HUDEP-2 (cell line): ENCODE measurements around the gene NGEF.
A peak's percentile ranks its signal among the peaks of the same experiment; 100 is the strongest.
"Not testable (repeated sequence)": the region's sequence is repeated elsewhere in the genome, so short reads cannot be mapped to it uniquely, and the experiment has no call there.

Experiments
- DNase-seq, 76 experiments: peaks; one replicate each; lab custom pipeline; 2025; ENCODE audit not compliant: unreplicated experiment in 76 of 76; lab: John Stamatoyannopoulos, UW

NGEF gene

GRCh38 chr2:232906867-232907717, 106.0 kb downstream of the NGEF start:
- DNase-seq, result not testable (repeated sequence)

GRCh38 chr2:232903989-232904388, 109.1 kb downstream of the NGEF start:
- DNase-seq, result no peak

DNA sequence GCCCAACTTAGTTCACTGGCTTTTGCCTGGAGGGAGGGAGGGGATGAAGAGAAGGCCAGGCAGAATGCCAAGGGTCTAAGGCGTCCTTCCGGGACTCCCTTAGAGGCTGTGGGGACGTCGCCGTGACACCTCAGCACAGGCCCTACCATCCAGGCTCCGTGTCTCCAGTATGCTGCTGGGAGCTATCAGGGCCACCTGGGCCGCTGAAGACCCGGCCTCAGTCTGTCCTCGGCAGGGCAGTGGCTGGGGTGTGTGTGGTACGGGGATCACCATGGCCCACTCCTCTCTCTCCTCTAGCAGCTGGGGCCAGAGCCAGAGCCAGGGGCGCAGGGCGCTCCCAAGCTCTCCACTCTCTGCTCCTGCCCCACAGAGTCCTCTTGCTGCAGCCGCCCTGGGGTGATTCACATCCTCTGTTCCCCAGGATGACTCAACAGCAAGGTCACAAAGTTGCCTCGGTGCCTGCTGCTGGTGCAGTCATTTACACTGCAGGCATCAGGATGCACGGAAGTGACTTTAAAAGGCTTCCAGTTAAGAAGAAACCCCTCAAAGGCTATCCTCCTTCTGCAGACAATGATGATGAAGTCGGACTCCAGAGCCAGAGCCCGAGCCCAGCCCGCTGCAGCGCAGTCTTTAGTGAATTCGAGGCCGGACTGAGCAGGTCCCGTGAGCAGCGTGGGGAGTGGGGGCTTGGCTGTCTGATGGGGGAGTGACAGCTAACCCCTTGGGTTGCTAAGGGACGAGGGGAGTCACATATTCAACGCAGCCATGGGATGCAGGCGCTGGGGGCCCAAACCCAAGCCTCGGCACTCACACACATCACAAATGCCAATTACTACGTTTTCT, 111.1 kb downstream of the NGEF start:
- DNase-seq, result peak in 2 of 76 experiments; percentile 4 to 12

GRCh38 chr2:232900811-232901735, 112.0 kb downstream of the NGEF start:
- DNase-seq, result no peak

- DNase-seq, result no peak
These were observed 114.2 kb downstream of the NGEF start for GRCh38 chr2:232898592-232899543.

GRCh38 chr2:232897598-232898408, 115.3 kb downstream of the NGEF start:
- DNase-seq, result no peak

DNA sequence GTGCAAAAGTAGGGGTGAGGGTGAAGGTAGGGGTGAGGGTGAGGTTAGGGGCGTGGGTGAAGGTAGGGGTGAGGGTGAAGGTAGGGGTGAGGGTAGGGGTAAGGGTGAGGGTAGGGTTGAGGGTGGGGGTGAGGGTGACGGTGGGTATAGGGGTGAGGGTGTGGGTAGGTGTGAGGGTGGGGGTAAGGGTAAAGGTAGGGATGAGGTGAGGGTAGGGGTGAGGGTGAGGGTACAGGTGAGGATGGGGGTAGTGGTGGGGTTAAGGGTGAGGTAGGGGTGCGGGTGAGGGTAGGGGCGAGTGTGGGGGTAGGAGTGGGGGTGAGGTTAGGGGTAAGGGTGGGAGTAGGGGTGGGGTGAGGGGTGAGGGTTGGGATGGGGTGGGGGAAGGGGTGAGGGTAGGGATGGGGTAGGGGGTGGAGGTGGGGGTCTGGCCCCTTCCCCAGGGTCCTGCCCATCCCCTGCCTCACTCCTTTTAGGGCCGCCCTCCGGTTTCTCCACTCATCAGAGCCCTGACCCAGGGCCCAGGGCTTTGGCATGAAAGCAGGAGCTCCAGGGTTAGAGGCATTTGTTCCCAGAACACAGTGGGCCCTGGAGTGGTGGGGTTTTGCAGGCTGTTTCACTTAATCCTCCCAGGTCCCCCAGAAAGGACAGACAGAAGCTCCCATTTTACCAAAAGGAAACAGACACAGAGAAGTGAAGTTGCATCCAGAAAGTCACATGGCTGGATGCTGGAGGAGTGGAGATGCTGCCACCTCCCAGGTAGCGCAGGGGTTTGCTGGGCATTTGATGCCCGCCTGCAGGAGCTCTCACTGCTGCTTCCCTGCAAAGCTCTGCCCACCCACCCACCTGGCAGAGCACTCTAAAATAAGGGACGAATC, 116.1 kb downstream of the NGEF start:
- no peak for DNase-seq

- no peak for DNase-seq
These were observed 116.9 kb downstream of the NGEF start for GRCh38 chr2:232896111-232896510.

DNA sequence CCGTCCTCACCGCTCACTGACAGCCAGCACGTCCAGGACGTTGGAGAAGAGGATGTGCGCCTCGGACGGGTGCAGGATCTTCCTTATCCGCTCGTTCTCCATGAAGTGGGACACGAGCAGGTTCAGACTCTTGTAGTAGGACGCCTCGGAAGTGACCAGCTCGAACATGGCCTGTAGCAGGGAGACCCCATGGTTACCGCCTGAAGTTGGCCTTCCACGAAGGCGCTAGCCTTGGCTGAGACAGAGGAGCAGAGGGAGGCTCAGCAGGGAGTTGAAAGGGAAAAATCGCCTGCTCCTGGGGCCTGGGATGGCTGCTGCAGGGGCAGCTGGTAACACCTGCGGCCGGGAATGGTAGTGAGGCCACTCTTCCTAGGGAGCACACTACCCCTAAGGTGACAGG, 118.3 kb downstream of the NGEF start:
- DNase-seq, result no peak

DNA sequence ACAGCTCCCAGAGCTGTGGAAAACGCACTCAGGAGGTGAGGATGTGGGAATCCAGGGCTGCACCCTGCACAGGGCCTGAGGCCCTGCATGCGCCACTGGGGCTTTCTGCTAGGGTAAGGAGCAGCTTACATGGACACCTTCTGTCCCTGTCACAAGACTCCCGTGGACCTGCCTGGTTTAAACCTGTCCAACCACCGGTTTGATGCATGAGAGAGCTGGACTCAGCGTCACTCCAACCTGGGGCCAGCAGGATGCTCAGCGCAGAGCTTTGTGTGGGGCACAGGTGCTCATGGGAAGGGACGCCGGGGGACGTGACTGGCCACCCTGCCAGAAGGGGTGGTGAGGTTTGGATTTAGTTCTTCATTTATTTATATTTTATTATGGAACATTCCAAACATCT, 118.8 kb downstream of the NGEF start:
- DNase-seq, result no peak

DNA sequence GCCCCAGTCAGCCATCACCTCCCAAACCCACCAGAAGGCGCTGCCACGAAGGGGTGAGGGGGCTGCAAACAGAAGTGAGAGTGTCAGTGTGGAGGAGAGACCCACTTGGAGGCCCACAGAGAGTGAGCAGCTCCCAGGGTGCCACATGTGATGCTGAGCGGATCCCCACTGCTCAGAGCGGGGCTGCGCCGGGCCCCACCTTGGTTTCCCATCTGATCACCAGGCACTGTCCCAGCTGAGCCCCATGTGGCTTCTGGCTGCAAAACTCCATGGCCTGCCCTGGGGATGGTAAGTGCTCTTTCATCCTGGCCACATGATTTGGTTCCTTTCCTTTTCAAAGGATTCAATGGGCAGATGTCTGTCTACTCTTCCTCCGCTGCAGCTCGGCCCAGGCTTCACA, 119.2 kb downstream of the NGEF start:
- no peak for DNase-seq

- no peak for DNase-seq
These were observed 120.2 kb downstream of the NGEF start for GRCh38 chr2:232892843-232893242.

- DNase-seq, result no peak
These were observed 120.8 kb downstream of the NGEF start for GRCh38 chr2:232892221-232892620.

DNA sequence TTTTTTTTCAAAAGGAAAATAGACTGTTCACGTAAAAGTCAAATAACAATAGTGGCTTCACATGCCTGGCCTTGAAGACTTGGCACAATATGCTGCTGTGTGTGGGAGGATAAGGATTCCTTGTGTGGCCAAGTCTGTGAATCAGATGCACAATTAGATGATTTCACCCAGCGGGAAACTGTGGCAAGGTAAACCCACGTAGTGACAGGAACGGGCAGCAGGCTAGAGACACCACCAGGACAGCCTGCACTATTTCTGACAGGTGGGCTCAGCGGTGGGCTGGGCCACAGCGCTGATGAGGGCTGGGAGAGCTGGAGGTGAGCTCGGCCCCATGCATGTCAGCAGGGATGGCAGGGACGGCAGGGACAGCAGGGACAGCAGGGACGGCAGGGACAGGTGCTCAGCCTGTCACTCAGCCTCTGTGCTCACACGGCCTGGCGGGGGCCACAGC, 121.4 kb downstream of the NGEF start:
- DNase-seq, result no peak

DNA sequence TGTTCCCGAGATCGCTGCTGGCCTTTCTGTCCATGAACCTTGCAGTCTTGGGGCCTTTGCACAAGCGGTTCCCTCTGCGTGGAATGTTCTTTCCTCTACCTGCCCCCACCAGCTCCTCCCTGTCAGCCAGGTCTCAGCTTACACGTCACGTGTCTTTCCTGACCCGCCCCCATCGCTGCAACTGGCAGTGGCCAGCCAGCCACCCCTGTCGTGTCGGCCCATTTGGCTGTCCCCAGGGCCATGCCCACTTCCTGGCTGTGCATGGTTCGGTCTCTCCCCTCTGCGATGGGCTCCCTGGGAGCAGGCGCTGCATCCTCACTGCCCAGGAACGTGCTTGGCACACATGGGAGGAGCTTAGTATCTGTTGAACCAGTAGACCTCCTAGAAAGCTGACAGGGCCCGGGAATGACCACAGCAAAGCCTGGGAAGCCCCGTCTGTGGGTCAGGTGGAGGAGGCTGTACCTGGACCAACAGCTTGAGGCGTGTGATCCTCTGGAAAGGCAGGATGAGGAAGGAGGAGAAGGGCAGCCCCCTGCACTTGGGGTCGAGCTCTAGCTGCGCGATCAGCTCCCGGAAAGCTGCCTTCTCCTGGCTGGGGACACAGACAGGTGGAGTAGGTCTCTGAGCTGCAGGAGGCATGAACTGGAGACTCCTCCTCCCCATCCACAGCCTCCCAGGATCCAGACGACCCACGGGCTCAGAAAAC, 122.0 kb downstream of the NGEF start:
- DNase-seq, result no peak

DNA sequence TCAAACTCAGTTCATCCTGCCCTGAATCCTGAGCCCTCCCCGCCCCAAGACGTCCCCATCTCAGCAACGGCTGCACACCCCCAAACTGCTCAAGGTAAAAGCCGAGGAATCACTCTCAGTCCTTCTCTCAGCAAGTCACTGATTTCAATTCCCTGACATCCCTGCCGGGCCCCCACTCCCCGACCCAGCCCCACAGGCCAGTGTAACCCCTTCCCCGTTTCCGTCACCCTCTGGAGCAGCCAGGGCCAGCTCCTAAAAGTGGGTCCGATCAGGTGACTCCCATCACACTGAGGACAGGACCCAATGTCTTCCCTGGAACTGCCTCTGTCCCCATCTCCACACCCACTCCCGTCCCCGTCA, 122.5 kb downstream of the NGEF start:
- no peak for DNase-seq

DNA sequence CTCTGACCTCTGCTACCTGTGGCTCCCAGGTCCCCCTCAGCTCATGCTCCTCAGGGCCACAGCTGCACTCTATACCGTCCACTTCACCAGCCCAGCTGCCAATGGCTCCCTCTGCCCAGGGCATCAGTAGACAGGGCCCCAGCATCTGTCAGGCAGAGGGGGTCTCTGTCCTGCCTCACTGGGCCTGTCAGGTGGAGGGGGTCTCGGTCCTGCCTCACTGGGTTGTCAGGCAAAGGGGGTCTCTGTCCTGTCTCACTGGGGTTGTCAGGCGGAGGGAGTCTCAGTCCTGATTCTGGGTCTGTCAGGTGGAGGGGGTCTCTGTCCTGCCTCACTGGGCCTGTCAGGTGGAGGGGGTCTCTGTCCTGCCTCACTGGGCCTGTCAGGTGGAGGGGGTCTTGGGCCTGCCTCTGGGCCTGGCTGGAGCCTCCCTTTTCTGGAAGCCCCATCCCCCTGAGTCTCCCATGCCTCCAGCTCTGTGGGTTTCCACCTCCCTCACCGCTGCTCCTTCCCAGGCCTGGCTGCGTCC, 123.1 kb downstream of the NGEF start:
- no peak for DNase-seq
